GM12878 (cell line): ENCODE data around the gene GFPT1. TPM values are rescaled to one million over a fixed set of nuclear protein-coding genes. Genes with fewer than 3 reads are reported as not detected.

Source experiments
- ATAC-seq: fragments of 200-7000 bp; cut with Tn5 transposase; 3 replicates; pipeline ENCODE4 v1.9.1; 2020; ENCODE audit warnings: mild to moderate bottlenecking, moderate library complexity
- BruUV-seq: library from RNA; stranded (reverse); fragments of 400-500 nt; replicated peaks from 2 replicates; lab custom pipeline; 2021; lab: Mats Ljungman, UMichigan
- CTCF ChIA-PET: fragments of 300-600 bp; sonication (Branson Sonifier 250); formaldehyde crosslinking; extraction: SDS; loops from one replicate; lab custom pipeline; 2021; ENCODE audit warnings: inconsistent platforms; lab: Yijun Ruan, JAX
- POLR2A ChIA-PET: fragments of 350-600 bp; formaldehyde crosslinking; extraction: SDS; loops from one replicate; lab custom pipeline; 2021; ENCODE audit warnings: inconsistent platforms; lab: Charles Lee
- RAD21 ChIA-PET: fragments of 300-600 bp; sonication (Branson Sonifier 250); formaldehyde crosslinking; loops from one replicate; lab custom pipeline; 2023; ENCODE audit warnings: antibody characterized with exemption; ENCODE audit not compliant: unreplicated experiment; lab: Charles Lee
- SMC1A ChIA-PET: fragments of 300-600 bp; sonication (Branson Sonifier 250); formaldehyde crosslinking; loops from one replicate; lab custom pipeline; 2023; ENCODE audit not compliant: unreplicated experiment, uncharacterized antibody; lab: Charles Lee
- DNase-seq: peaks from one replicate; pipeline ENCODE4 v3.0.0-alpha.2; 2011; ENCODE audit warnings: low read depth, low spot score
- FAIRE-seq: peaks from 3 replicates; lab custom pipeline; 2011; peaks lifted over from hg19 to GRCh38; lab: Jason Lieb, UNC
- H2AFZ ChIP-seq: 2 replicates; pipeline ENCODE4 v1.6.0; 2011; ENCODE audit warnings: low read depth, low read length, control low read depth; ENCODE audit not compliant: control insufficient read depth
- H3K27ac ChIP-seq: 2 replicates; pipeline ENCODE4 v1.5.1; 2011; ENCODE audit warnings: control low read depth; ENCODE audit not compliant: control insufficient read depth, insufficient read depth
- H3K27me3 ChIP-seq, 2 experiments: replicated peaks in 1 of 2; 2 replicates each; pipeline versions ENCODE4 v1.6.0 to v1.6.1; 2011; ENCODE audit warnings: low read length in 1 of 2; ENCODE audit not compliant: control insufficient read depth in 2 of 2, insufficient read depth in 2 of 2
- H3K36me3 ChIP-seq, 2 experiments: 2 replicates each; pipeline ENCODE4 v1.5.1; 2011; ENCODE audit warnings: low read length in 1 of 2; ENCODE audit not compliant: control insufficient read depth in 2 of 2, insufficient read depth in 2 of 2
- H3K4me1 ChIP-seq: 2 replicates; pipeline ENCODE4 v1.6.1; 2011; ENCODE audit warnings: mild to moderate bottlenecking, low read length, moderate library complexity, mixed read lengths; ENCODE audit not compliant: control insufficient read depth, insufficient read depth
- H3K4me2 ChIP-seq: 2 replicates; pipeline ENCODE4 v1.6.0; 2011; ENCODE audit warnings: control low read depth; ENCODE audit not compliant: control insufficient read depth, insufficient read depth
- H3K4me3 ChIP-seq: fragments of 200-600 bp; sonication (generic); 2 replicates; pipeline ENCODE4 v1.5.1; 2016
- H3K79me2 ChIP-seq: 2 replicates; pipeline ENCODE4 v1.6.0; 2011; ENCODE audit warnings: low read length; ENCODE audit not compliant: control insufficient read depth, insufficient read depth
- H3K9ac ChIP-seq: 2 replicates; pipeline ENCODE4 v1.8.0; 2011; ENCODE audit warnings: low read length, control low read depth, mixed read lengths; ENCODE audit not compliant: control insufficient read depth, insufficient read depth
- H3K9me3 ChIP-seq: replicated peaks from 3 replicates; pipeline ENCODE4 v1.5.1; 2011; ENCODE audit warnings: mild to moderate bottlenecking, low read length; ENCODE audit not compliant: control insufficient read depth, insufficient read depth
- H4K20me1 ChIP-seq: 2 replicates; pipeline ENCODE4 v1.6.0; 2011; ENCODE audit not compliant: control insufficient read depth, insufficient read depth
- ASH2L ChIP-seq: fragments of 300-600, 200-600 bp; sonication (generic); IDR thresholded peaks from 2 replicates; pipeline ENCODE4 v1.6.1; 2017; ENCODE audit warnings: low read depth, mild to moderate bottlenecking, borderline replicate concordance
- BACH1 ChIP-seq: fragments of 450-650 bp; IDR thresholded peaks from 2 replicates; pipeline ENCODE4 v1.6.1; 2017; ENCODE audit warnings: mild to moderate bottlenecking, borderline replicate concordance
- BCL11A ChIP-seq: IDR thresholded peaks from 2 replicates; pipeline ENCODE4 v1.6.1; 2011; ENCODE audit warnings: low read depth, low read length
- BHLHE40 ChIP-seq, 2 experiments: fragments of 450-650 bp in 1 of 2; IDR thresholded peaks; 2 replicates each; pipeline ENCODE4 v1.6.1; 2011 to 2017; ENCODE audit warnings: low read depth in 2 of 2, borderline replicate concordance in 1 of 2, improper control_type of control experiment in 1 of 2, low read length in 1 of 2, mild to moderate bottlenecking in 1 of 2
- CBX3 ChIP-seq: fragments of 200-600 bp; sonication (generic); IDR thresholded peaks from 2 replicates; pipeline ENCODE4 v1.6.1; 2016; ENCODE audit warnings: low read depth, borderline replicate concordance
- GATAD2B ChIP-seq: fragments of 450-650 bp; conservative IDR thresholded peaks from 2 replicates; pipeline ENCODE4 v1.6.1; 2017; ENCODE audit warnings: low read depth, mild to moderate bottlenecking, moderate library complexity
- IRF3 ChIP-seq: fragments of 450-650 bp; IDR thresholded peaks from 2 replicates; pipeline ENCODE4 v1.6.1; 2014; ENCODE audit warnings: mild to moderate bottlenecking
- KDM1A ChIP-seq: fragments of 200-600 bp; sonication (generic); IDR thresholded peaks from 2 replicates; pipeline ENCODE4 v1.6.1; 2016; ENCODE audit warnings: borderline replicate concordance
- MLLT1 ChIP-seq: fragments of 450-650 bp; IDR thresholded peaks from 2 replicates; pipeline ENCODE4 v1.6.1; 2016; ENCODE audit warnings: mild to moderate bottlenecking
- MTA2 ChIP-seq: fragments of 450-650 bp; IDR thresholded peaks from 2 replicates; pipeline ENCODE4 v1.6.1; 2016; ENCODE audit warnings: low read depth, mild to moderate bottlenecking, moderate library complexity
- MYC ChIP-seq: IDR thresholded peaks from 2 replicates; pipeline ENCODE4 v1.6.1; 2011; ENCODE audit warnings: mild to moderate bottlenecking, low read length, moderate library complexity, inconsistent platforms; ENCODE audit not compliant: insufficient read depth, insufficient replicate concordance, insufficient read length, severe bottlenecking
- SKIL ChIP-seq: fragments of 450-650 bp; IDR thresholded peaks from 2 replicates; pipeline ENCODE4 v1.6.1; 2017; ENCODE audit warnings: mild to moderate bottlenecking, low read depth, inconsistent platforms; ENCODE audit not compliant: poor library complexity, severe bottlenecking
- ZBTB4 ChIP-seq: fragments of 450-650 bp; formaldehyde crosslinking; IDR thresholded peaks from 2 replicates; pipeline ENCODE4 v1.4.0; 2022; ENCODE audit warnings: mild to moderate bottlenecking, moderate library complexity
- WGBS: methylation state at CpG from one replicate; pipeline ENCODE4 v1.1.6; 2016; ENCODE audit warnings: low lambda C conversion rate; ENCODE audit not compliant: insufficient replicate concordance, insufficient coverage; ENCODE audit errors: missing lambda C conversion rate; 5-methylcytosine and 5-hydroxymethylcytosine counted together
- in situ Hi-C: fragments of 300-500 bp; cut with MboI; formaldehyde crosslinking; loops from 9 replicates; pipeline ENCODE4 v1.14.3; 2018; ENCODE audit warnings: mixed read lengths
- intact Hi-C: fragments of 100-400 bp; cut with micrococcal nuclease; formaldehyde crosslinking; loops from one replicate; pipeline ENCODE4 v1.14.2; 2022; ENCODE audit not compliant: unreplicated experiment
- polyA plus RNA-seq, 11 experiments: library from polyadenylated mRNA; depleted of rRNA in 4 of 11; unstranded in 6 of 11; stranded (reverse) in 5 of 11; fragments of >200 nt; fragmentation: Nextera tagmentation in 4 of 11; fragmentation: Illumina TruSeq in 1 of 11; extraction: Ambion mirVana in 4 of 11; extraction: Trizol in 1 of 11; gene quantifications; 1 replicate in 1 of 11; 2 replicates in 10 of 11; pipeline versions ENCODE4 v1.2.1 to v1.2.3, GENCODE V29; 2011 to 2016; ENCODE audit warnings: inconsistent platforms in 2 of 11, missing spikeins in 2 of 11, low read depth in 1 of 11
- total RNA-seq, 4 experiments: library from RNA; depleted of rRNA in 3 of 4; stranded (reverse); fragments of >200 nt in 3 of 4; fragmentation: Illumina TruSeq in 1 of 4; extraction: Trizol in 1 of 4; gene quantifications; 2 replicates each; pipeline versions ENCODE4 v1.2.1 to v1.2.3, GENCODE V29; 2013 to 2021

GFPT1 gene
- total and polyA plus RNA-seq, 10 of the 15 experiments (the other 5 are each of a cell fraction or from before 2014, with no cell fraction given) = 10.1 to 95.2 (median 24.5) TPM

DNA sequence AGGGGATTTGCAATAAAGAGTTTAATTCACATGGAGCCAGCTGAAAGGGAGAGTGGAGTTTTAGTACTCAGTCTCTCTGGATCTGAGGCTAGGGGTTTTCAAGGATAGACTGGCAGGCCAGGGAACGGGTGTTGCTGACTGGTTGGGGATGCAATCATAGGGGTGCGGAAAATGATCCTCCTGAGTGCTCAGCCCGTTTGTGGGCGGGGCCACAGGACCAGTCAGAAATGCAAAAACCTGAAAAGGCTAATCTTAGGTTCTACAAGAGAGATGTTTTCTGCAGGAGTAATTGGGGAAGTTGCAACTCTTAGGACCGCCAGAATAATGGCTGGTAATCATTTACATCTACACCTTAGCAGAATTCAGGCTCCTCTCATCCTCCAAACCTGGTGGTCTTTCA, 47.7 kb upstream of the GFPT1 start:
- Histone ChIP-seq H3K4me3 (no peak overlapping the region), H3K4me2 (peak overlapping the region; percentile 56), H3K27me3 (no peaks in the 10 kb centered on the region), H3K4me1 (peaks cover 9% of the 10 kb centered on the region; the same call in 1 of the 2 replicates), H4K20me1 (no peaks in the 10 kb centered on the region), H3K9ac (no peak overlapping the region), H3K27ac (no peak overlapping the region), H2AFZ (no peak overlapping the region), H3K36me3 (no peaks in the 10 kb centered on the region; a peak in 1 of 4 replicates), H3K79me2 (peaks cover 10% of the 10 kb centered on the region), H3K9me3 (no peaks in the 10 kb centered on the region)
- POLR2A ChIA-PET = interaction anchor here (3.5 kb wide), 1 partner anchor 49 kb away, joined by 16 read pairs; the partner anchor contains the start of gene GFPT1
- CTCF ChIA-PET = interaction anchor here (0.6 to 4.1 kb wide), 2 partner anchors 19 to 58 kb away, joined by 3 to 24 read pairs; no protein-coding TSS in a partner anchor
- DNase-seq (no peak), FAIRE-seq (no peak), ATAC-seq (no peak)
- RAD21 ChIA-PET = interaction anchor here (3.7 kb wide), 1 partner anchor 57 kb away, joined by 27 read pairs; no protein-coding TSS in a partner anchor
- intact Hi-C loops (loop anchor here (5.0 kb wide), 1 partner anchor 113 kb away; no protein-coding TSS in a partner anchor), in situ Hi-C loops (no loop called here)
- SMC1A ChIA-PET = interaction anchor here (1.4 kb wide), 1 partner anchor 55 kb away, joined by 3 read pairs; no protein-coding TSS in a partner anchor
- 47% methylated on average over 5 of the region's 5 CpGs for WGBS
- no TSS peak for BruUV-seq
- TF ChIP-seq MYC = no peak
- no peak for TF ChIP-seq BACH1
- TF ChIP-seq ASH2L = no peak
- no peak for TF ChIP-seq CBX3
- no peak for TF ChIP-seq KDM1A
- TF ChIP-seq ZBTB4 = no peak
- no peak for TF ChIP-seq SKIL
- TF ChIP-seq GATAD2B = no peak
- TF ChIP-seq MTA2 = no peak
- no peak for TF ChIP-seq IRF3
- TF ChIP-seq BHLHE40 (IDR thresholded peaks at IDR 0.05; ENCODE audit: borderline replicate concordance in 1 of 2, low read depth in 2 of 2, low read length in 1 of 2) = no peak
- no peak for TF ChIP-seq MLLT1
- no peak for TF ChIP-seq BCL11A
